BJ (cell line): ENCODE measurements around the gene ZNF746. TPM values are rescaled to one million over a fixed set of nuclear protein-coding genes. Genes with fewer than 3 reads are reported as not detected.
A peak's percentile ranks its signal among the peaks of the same experiment; 100 is the strongest.
"Not testable (repeated sequence)": the region's sequence is repeated elsewhere in the genome, so short reads cannot be mapped to it uniquely, and the experiment has no call there.

Experiments used
- CTCF ChIA-PET: fragments of 350-600 bp; formaldehyde crosslinking; extraction: SDS; loops from one replicate; lab custom pipeline; 2021; ENCODE audit warnings: antibody characterized with exemption, inconsistent platforms; lab: Yijun Ruan, JAX
- POLR2A ChIA-PET: fragments of 300-600 bp; sonication (Branson Sonifier 250); formaldehyde crosslinking; extraction: SDS; loops from one replicate; lab custom pipeline; 2021; ENCODE audit warnings: antibody characterized with exemption; lab: Charles Lee
- DNase-seq: peaks from one replicate; pipeline ENCODE4 v3.0.0-alpha.2; 2011; ENCODE audit warnings: low read depth
- H3K27me3 ChIP-seq: 2 replicates; pipeline ENCODE4 v1.6.0; 2011; ENCODE audit warnings: low read length; ENCODE audit not compliant: control insufficient read depth, insufficient read depth
- H3K36me3 ChIP-seq: 2 replicates; pipeline ENCODE4 v1.5.1; 2011; ENCODE audit warnings: low read length; ENCODE audit not compliant: control insufficient read depth, insufficient read depth
- H3K4me3 ChIP-seq: 2 replicates; pipeline ENCODE4 v1.5.1; 2011; ENCODE audit warnings: low read depth, mild to moderate bottlenecking, control low read depth, low read length
- polyA plus RNA-seq: library from polyadenylated mRNA; depleted of rRNA; stranded (reverse); fragments of >200 nt; gene quantifications from 2 replicates; pipeline ENCODE4 v1.2.3, GENCODE V29; 2011
- TF ChIP-seq, protein P1 (sequence below): IDR thresholded peaks from 2 replicates; pipeline ENCODE4 v1.5.1; 2011; ENCODE audit warnings: low read depth, mild to moderate bottlenecking, control low read depth, inconsistent platforms, low read length, moderate library complexity; ENCODE audit not compliant: insufficient read depth

ZNF746 gene
- polyA plus RNA-seq, 1 experiment = 5.4 TPM

- no peak overlapping the region for H3K4me3 ChIP-seq
- H3K36me3 ChIP-seq = peaks cover 2% of the 10 kb centered on the region
- H3K27me3 ChIP-seq = peaks cover 8% of the 10 kb centered on the region
- TF ChIP-seq, protein P1, sequence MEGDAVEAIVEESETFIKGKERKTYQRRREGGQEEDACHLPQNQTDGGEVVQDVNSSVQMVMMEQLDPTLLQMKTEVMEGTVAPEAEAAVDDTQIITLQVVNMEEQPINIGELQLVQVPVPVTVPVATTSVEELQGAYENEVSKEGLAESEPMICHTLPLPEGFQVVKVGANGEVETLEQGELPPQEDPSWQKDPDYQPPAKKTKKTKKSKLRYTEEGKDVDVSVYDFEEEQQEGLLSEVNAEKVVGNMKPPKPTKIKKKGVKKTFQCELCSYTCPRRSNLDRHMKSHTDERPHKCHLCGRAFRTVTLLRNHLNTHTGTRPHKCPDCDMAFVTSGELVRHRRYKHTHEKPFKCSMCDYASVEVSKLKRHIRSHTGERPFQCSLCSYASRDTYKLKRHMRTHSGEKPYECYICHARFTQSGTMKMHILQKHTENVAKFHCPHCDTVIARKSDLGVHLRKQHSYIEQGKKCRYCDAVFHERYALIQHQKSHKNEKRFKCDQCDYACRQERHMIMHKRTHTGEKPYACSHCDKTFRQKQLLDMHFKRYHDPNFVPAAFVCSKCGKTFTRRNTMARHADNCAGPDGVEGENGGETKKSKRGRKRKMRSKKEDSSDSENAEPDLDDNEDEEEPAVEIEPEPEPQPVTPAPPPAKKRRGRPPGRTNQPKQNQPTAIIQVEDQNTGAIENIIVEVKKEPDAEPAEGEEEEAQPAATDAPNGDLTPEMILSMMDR = no peak
- no peak for DNase-seq
- ChIA-PET CTCF (interaction anchor here (0.7 to 0.8 kb wide), 2 partner anchors 36 to 100 kb away, joined by 3 read pairs; no protein-coding TSS in a partner anchor), POLR2A (no interaction called here)
Observed at GRCh38 chr7:149498811-149499210, 1.2 kb upstream of the ZNF746 start.

DNA sequence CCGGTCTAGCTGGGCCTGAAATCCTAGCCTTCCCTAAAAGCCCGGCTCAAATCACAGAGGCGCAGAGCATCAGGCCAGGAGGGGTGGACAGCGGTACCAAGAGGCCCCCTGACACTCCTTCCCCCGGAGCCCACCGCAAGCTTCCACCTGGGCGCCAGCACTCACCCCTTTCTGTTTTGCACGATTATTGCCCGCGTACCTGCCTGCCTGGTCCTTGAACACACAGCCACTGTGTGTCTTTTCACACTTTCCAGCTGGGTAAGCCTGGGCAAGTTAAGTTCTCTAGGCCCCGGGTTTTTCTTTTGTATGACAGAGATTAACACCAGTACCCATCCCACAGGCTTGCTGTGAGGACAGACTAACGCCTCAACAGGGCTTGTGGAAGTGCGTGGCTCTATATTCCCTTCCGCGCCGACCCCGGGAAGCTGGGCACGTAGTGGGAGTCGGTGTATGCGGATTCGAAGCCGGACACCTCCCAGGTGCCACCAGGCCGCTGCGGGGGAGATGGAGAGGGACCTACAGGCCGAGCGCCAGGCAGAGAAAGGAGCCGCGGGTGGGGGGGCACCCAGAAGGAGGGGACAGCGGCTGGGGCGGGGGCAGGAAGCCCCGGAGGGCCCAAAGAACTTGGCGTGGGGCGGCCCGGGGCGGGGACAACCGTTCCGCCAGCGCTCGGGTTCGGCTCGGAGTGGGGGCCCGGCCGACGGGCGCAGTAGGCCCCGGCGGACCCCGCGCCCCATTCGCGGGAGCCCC, 792 bp downstream of the ZNF746 start:
- TF ChIP-seq, protein P1 = no peak
- DNase-seq = no peak
- Histone ChIP-seq H3K36me3 (peaks cover 13% of the 10 kb centered on the region), H3K27me3 (peaks cover 6% of the 10 kb centered on the region), H3K4me3 (peak overlapping the region; percentile 61)
- POLR2A ChIA-PET = no interaction called here
- CTCF ChIA-PET = interaction anchor here (1.0 to 2.9 kb wide), 4 partner anchors 20 to 187 kb away, joined by 3 to 13 read pairs (median 10); no protein-coding TSS in a partner anchor

DNA sequence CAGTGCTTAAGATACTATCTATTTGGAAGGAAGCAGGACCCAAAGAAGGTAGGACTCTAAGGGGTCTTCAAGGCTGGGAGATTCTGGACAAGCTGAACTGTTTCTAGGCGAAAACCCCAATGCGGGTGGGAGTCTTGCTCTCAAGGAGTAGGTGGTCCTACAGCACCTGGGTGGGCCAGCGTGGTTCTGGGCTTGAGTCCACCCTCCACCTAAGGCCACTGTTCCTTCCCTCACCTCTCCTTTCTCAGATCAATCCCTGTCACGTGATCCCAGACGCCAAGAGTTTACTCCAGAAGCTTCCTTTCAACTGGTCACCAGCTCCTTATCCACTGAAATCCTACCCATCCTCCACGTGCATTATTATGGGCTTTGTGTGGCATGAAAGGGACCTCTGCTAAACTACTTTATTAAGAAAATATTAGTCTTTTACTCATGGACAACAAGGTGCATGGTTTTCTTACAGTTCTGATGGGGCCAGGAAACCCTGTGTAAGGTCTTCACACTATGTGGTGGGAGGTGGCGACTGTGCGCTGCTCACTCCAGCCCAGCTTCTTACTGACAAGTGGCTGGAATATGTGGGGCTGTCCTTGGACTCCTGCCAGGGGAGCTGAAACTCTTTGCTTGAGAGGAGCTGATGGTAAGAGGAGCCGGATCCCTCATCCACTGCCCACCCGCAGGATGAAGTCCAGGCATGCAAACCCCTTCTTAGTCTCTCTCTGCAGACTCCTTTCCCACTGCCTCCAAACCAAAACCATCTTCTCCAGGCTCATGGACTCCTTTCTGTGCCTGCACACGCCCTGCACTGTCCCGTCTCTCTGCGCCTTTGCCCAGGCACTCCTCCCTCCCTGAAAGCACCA, 1.6 kb downstream of the ZNF746 start:
- Histone ChIP-seq H3K4me3 (peak overlapping the region; percentile 61), H3K36me3 (peaks cover 15% of the 10 kb centered on the region), H3K27me3 (peaks cover 5% of the 10 kb centered on the region)
- TF ChIP-seq, protein P1 = no peak
- CTCF ChIA-PET = interaction anchor here (0.9 to 2.9 kb wide), 9 partner anchors 10 to 349 kb away, joined by 3 to 13 read pairs (median 4); partner anchors contain the start of genes ZNF398 and ZNF777
- POLR2A ChIA-PET = interaction anchor here (0.6 kb wide), 1 partner anchor 130 kb away, joined by 3 read pairs; no protein-coding TSS in a partner anchor
- DNase-seq = no peak

- CTCF ChIA-PET = interaction anchor here (0.7 to 2.9 kb wide), 9 partner anchors 9 to 234 kb away, joined by 3 to 13 read pairs (median 4); partner anchors contain the start of gene ZNF777
- H3K4me3 ChIP-seq = no peak overlapping the region
- POLR2A ChIA-PET = interaction anchor here (0.6 kb wide), 1 partner anchor 222 kb away, joined by 4 read pairs; no protein-coding TSS in a partner anchor
- H3K36me3 ChIP-seq = peaks cover 23% of the 10 kb centered on the region
- TF ChIP-seq, protein P1 = no peak
- peak; percentile 17 for DNase-seq
- peaks cover 2% of the 10 kb centered on the region; the same call in 1 of the 2 replicates for H3K27me3 ChIP-seq
Observed at GRCh38 chr7:149494738-149495368, 2.8 kb downstream of the ZNF746 start.

- H3K4me3 ChIP-seq, POLR2A ChIA-PET, H3K27me3 ChIP-seq, DNase-seq: not testable (repeated sequence)
- CTCF ChIA-PET = interaction anchor here (1.2 kb wide), 1 partner anchor 184 kb away, joined by 3 read pairs; no protein-coding TSS in a partner anchor
- peaks cover 28% of the 10 kb centered on the region for H3K36me3 ChIP-seq
Observed at GRCh38 chr7:149493975-149494374, 3.6 kb downstream of the ZNF746 start.
